HG03558 (cell line): ENCODE results near the gene TPRA1.

Experiments used
- ATAC-seq: cut with Tn5 transposase; IDR thresholded peaks from one replicate; pipeline ENCODE4 v1.9.1; 2021; ENCODE audit warnings: moderate number of reproducible peaks; ENCODE audit not compliant: unreplicated experiment; ENCODE audit errors: extremely low read depth

Gene TPRA1

GRCh38 chr3:127593178-127593577 is 2.6 kb upstream of the TPRA1 start:
- ATAC-seq: no peak

DNA sequence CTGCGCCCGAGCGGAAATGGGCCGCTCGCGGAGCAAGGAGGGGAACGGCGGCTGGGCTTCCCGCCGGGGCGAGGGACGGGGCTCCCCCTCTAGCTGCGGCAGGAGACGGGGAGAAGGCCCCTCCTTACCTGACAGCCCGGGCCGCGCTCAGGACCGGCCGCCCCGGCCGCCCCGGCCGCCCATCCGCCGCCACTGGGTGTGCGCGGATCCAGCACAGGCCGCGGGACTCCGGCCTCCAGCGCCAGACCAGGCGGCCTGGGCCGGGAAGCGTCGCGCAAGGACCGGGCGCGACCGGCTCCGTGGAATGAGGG is 296 bp downstream of the TPRA1 start:
- ATAC-seq: peak; percentile 10

DNA sequence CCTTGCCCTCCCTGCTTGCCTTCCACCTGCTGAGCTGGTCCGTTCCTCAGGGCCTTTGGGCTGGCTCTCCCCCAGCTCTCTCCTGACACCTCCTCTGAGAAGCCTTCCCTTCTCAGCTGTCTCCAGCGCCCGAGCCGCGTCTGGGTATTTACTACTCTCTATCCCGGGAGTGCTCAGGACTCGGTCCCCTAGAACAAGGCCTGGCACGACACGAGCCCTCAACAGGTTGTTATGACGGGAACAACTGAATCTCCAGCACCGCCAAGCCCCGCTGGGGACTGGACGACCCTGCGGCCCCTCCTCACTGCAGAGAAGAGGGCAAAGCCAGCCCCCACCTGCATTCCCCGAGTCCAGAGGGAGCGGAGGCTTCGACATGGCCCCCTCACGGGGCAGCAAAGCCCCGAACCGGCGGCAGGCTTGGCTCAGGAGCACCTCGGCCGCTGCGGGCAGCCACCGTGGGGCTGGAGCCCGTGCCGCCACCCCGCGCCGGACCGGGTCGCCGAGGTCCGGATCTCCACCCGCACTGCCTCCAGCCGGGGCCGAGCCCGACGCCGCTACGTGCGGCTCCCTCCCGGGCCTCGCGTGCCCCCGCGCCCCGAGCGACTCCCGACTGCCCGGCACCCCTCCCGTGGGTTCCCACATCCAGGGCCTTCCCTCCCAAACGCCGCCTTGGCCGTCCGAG is 792 bp downstream of the TPRA1 start:
- ATAC-seq: no peak

- no peak for ATAC-seq
Measured at GRCh38 chr3:127588806-127589577, 1.5 kb downstream of the TPRA1 start.

GRCh38 chr3:127587876-127588275 is 2.7 kb downstream of the TPRA1 start:
- no peak for ATAC-seq

- ATAC-seq: no peak
Measured at GRCh38 chr3:127585813-127586413, 4.6 kb downstream of the TPRA1 start.

DNA sequence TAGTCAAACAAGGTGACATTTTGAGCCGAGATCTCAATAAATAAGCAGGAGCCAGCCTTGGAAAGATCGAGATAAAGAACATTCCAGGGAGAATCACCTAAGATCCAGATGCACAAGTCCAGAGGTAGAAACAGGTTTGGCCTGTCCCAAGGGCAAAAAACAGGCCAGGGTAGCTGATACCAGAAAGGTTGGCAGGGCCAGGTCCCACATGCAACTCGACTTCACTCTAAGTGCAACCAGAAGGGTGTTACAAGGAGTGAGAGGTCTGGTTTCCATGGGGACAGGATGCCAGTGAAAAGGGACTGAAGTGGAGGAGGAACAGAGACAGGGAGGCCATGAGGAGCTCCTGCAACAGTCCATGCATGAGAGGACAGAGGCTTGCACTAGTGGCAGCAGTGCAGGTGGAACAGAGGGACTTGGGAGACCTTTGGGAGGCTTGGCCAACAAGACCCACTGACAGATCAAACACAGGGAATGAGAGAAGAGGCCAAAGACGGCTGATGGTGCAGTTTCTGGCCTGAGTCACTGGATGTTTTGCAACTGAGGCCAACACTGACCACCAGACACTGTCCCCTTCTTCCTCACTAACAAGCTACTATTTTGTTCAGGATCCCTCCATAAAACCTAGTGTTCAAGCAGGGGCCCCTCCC is 5.2 kb downstream of the TPRA1 start:
- no peak for ATAC-seq

GRCh38 chr3:127584734-127585133 is 5.8 kb downstream of the TPRA1 start:
- no peak for ATAC-seq

GRCh38 chr3:127580327-127581060 is 10.0 kb downstream of the TPRA1 start:
- no peak for ATAC-seq

GRCh38 chr3:127578802-127579201 is 11.7 kb downstream of the TPRA1 start:
- ATAC-seq: no peak

DNA sequence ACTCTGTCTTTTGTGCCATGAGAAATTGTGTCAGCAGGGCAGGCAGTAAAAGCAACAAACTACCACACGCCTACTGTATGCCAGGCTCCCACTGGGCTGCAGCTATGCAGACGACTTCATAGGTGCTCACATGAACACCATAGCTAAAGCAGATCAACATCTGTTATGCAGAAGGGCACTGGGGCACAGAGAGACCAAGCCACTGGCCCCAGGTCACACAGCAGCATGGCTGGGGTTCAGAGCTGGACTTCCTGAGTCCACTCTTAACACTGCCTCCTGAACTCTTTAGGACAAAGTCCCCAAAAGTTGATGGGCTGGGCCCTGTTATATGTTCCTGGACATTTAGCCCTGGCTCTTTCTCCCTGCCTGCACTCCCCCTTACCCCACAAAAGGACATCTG is 12.4 kb downstream of the TPRA1 start:
- no peak for ATAC-seq

GRCh38 chr3:127577448-127577847 is 13.1 kb downstream of the TPRA1 start:
- no peak for ATAC-seq

DNA sequence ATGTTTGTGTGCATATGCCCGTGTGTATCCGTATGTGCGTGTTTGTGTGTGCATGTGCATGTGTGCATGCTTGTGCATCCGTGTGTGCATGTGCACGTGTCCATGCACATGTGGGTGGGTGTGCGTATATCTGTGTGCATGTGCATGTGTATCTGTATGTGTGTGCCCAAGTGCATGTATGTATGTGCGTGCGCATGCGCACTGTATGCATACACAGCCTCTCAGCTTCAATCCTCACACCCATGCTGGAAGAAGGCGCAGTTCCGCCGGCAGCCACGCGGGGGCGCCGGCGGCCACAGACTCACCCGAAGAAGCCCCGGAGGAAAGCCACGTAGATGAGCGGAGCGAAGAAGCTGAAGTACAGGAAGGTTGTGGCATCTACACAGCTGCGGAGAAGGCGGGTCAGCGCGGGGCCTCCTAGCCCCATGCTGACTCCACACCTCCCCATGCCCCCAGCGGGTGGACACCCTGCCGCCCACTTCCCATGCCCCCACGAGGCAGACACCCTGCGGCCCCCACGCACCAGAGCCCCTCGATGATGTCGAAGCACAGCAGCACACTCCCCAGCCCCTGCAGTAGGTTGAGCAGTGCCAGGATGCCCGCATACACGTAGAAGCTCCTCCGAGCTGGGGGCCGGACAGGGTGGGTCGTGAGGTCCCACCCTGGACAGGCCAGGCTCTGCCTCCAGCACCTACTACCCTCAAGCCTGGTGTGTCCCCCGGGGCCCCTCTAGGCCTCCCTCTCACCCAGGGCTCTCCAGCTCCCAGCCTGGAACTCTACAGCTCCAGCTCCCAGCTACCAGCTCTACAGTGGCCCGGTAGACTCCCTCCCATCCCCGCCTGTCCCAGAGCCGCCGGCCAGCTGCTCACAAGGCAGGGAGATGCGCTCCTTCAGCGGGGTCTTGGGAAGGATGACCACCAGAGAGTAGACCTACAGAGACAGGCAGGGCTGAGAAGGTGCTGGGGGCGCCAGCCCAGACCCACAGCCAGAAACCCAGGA is 15.4 kb downstream of the TPRA1 start:
- peak; percentile 41 for ATAC-seq

GRCh38 chr3:127573912-127574311 is 16.6 kb downstream of the TPRA1 start:
- ATAC-seq: no peak

GRCh38 chr3:127573401-127573800 is 17.1 kb downstream of the TPRA1 start:
- ATAC-seq: no peak

DNA sequence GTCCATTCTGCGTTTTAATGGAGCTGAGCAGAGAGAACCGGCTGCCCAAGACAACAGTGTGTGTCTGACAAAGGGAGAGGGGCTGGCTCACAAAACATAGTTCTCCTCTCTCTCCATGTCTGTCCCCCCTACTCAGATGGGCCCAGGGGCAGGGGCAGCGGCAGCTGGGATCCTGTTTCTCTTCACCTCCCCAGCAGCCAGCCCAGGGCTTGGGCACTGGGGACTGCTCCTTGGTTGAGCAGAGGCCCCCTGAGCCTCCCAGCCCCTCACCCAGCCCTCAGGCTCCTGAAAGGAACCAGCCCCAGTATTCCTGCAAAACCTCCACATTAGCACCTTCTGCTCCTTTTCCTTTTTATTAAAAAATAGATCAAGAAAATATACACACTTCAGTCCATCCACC is 17.8 kb downstream of the TPRA1 start:
- no peak for ATAC-seq

GRCh38 chr3:127572186-127572585 is 18.3 kb downstream of the TPRA1 start:
- ATAC-seq: no peak

- ATAC-seq: no peak
Measured at GRCh38 chr3:127570520-127570919, 20.0 kb downstream of the TPRA1 start.

- ATAC-seq: no peak
Measured at GRCh38 chr3:127569160-127569559, 21.4 kb downstream of the TPRA1 start.
